Measurements from ENCODE around the gene HOXC6.
A peak's percentile ranks its signal among the peaks of the same experiment; 100 is the strongest.

The HOXC6 gene

DNA sequence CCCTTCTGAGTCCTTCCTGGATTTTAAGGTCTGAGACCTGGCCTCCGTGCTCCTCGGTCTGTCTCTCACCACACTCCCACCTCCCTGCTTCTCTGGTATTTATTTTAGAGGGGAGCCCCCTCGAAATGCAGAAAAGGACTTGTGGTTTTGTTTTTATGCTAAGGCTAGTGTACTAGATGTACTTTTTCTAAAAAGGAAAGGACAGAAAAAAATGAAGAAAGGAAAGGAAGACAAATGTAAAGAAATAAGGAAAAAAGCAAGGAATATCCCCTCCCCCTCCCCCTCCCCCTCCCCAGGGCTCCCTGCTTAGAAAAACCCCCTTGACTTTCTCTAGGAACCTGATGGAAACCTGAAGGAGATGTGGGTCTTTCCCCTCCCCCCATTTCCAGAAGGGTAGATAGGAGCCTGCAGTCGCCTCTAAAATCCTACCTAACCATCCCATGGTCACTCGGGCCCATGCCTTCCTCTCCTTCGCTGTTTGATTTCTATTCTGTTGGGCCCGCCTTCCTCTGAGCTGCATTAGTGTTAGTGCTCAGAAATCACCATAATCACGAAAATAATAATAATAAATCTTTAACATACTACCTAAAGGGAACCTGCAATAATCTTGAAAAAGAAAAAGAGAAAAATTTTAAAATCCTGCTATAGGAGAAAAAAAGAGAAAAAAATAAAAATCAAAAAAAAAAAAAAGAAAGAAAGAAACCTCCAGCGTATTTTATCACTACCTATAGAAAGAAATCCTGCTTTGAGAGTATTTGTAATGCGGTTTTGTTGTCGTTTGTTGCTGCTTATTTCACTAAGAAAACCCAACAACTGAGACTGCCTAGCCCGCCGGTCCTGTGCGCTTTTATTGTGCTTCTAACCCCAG lies 16.3 kb upstream of the HOXC6 start:
- Mint-ChIP-seq H3K36me3 (ENCODE audit: low read depth) (no peaks in the 10 kb centered on the region), H3K27ac (no peak overlapping the region), H3K4me3 (no peak overlapping the region), H3K4me1 (ENCODE audit: low read depth) (peaks cover 4% of the 10 kb centered on the region), H3K9me3 (no peaks in the 10 kb centered on the region), H3K27me3 (ENCODE audit: low read depth) (peaks cover 96% of the 10 kb centered on the region)
- DNase-seq (ENCODE audit: low spot score): no peak

GRCh38 chr12:54012631-54013409 lies 15.4 kb upstream of the HOXC6 start:
- Mint-ChIP-seq H3K36me3 (ENCODE audit: low read depth) (no peaks in the 10 kb centered on the region), H3K9me3 (no peaks in the 10 kb centered on the region), H3K27me3 (ENCODE audit: low read depth) (peaks cover 95% of the 10 kb centered on the region), H3K4me3 (no peak overlapping the region), H3K27ac (no peak overlapping the region), H3K4me1 (ENCODE audit: low read depth) (peaks cover 9% of the 10 kb centered on the region)
- no peak for DNase-seq (ENCODE audit: low spot score)

GRCh38 chr12:54014377-54015017 lies 13.7 kb upstream of the HOXC6 start:
- H3K27me3 Mint-ChIP-seq (ENCODE audit: low read depth): peaks cover 85% of the 10 kb centered on the region
- peak overlapping the region; percentile 29 for H3K4me3 Mint-ChIP-seq
- no peaks in the 10 kb centered on the region for H3K9me3 Mint-ChIP-seq
- no peaks in the 10 kb centered on the region for H3K36me3 Mint-ChIP-seq (ENCODE audit: low read depth)
- no peak for DNase-seq (ENCODE audit: low spot score)
- H3K27ac Mint-ChIP-seq: no peak overlapping the region
- H3K4me1 Mint-ChIP-seq (ENCODE audit: low read depth): peaks cover 10% of the 10 kb centered on the region

- H3K36me3 Mint-ChIP-seq (ENCODE audit: low read depth): no peaks in the 10 kb centered on the region
- peaks cover 85% of the 10 kb centered on the region for H3K27me3 Mint-ChIP-seq (ENCODE audit: low read depth)
- no peak overlapping the region for H3K27ac Mint-ChIP-seq
- peak overlapping the region; percentile 29 for H3K4me3 Mint-ChIP-seq
- no peak for DNase-seq (ENCODE audit: low spot score)
- peaks cover 10% of the 10 kb centered on the region for H3K4me1 Mint-ChIP-seq (ENCODE audit: low read depth)
- no peaks in the 10 kb centered on the region for H3K9me3 Mint-ChIP-seq
Observed at GRCh38 chr12:54015018-54015931, 13.0 kb upstream of the HOXC6 start.

- Mint-ChIP-seq H3K27me3 (ENCODE audit: low read depth) (peaks cover 85% of the 10 kb centered on the region), H3K4me3 (no peak overlapping the region), H3K27ac (no peak overlapping the region), H3K36me3 (ENCODE audit: low read depth) (no peaks in the 10 kb centered on the region), H3K4me1 (ENCODE audit: low read depth) (peaks cover 10% of the 10 kb centered on the region), H3K9me3 (no peaks in the 10 kb centered on the region)
- DNase-seq (ENCODE audit: low spot score): no peak
Observed at GRCh38 chr12:54016051-54016450, 12.2 kb upstream of the HOXC6 start.

DNA sequence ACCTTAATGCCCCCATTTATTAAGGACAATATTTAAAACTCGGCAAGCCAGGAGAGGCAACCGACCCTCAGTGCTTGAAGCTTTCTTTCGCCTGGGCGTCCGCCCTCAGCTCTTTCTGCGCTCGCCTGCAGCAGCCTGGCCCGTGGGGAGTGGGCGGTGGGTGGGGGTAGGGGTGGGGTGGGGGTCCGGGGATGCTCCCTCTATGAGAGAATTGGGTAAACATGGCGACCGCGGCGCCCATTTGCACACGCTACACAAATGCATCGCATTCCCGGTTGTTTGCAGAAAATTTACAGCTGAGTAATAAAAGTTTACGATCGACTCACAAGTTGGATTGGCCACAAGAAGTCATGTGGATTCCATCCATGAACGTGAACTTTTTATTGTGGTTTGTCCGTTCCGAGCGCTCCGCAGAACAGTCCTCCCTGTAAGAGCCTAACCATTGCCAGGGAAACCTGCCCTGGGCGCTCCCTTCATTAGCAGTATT lies 11.7 kb upstream of the HOXC6 start:
- H3K9me3 Mint-ChIP-seq: no peaks in the 10 kb centered on the region
- H3K27ac Mint-ChIP-seq: no peak overlapping the region
- no peaks in the 10 kb centered on the region for H3K36me3 Mint-ChIP-seq (ENCODE audit: low read depth)
- peaks cover 85% of the 10 kb centered on the region for H3K27me3 Mint-ChIP-seq (ENCODE audit: low read depth)
- no peak overlapping the region for H3K4me3 Mint-ChIP-seq
- H3K4me1 Mint-ChIP-seq (ENCODE audit: low read depth): peaks cover 8% of the 10 kb centered on the region
- DNase-seq (ENCODE audit: low spot score): no peak

GRCh38 chr12:54017027-54017788 lies 11.0 kb upstream of the HOXC6 start:
- H3K4me3 Mint-ChIP-seq: peak overlapping the region; percentile 87
- H3K27me3 Mint-ChIP-seq (ENCODE audit: low read depth): peaks cover 85% of the 10 kb centered on the region
- H3K9me3 Mint-ChIP-seq: no peaks in the 10 kb centered on the region
- H3K27ac Mint-ChIP-seq: no peak overlapping the region
- no peak for DNase-seq (ENCODE audit: low spot score)
- no peaks in the 10 kb centered on the region for H3K36me3 Mint-ChIP-seq (ENCODE audit: low read depth)
- H3K4me1 Mint-ChIP-seq (ENCODE audit: low read depth): peaks cover 8% of the 10 kb centered on the region

- H3K4me1 Mint-ChIP-seq (ENCODE audit: low read depth): peaks cover 8% of the 10 kb centered on the region
- H3K36me3 Mint-ChIP-seq (ENCODE audit: low read depth): no peaks in the 10 kb centered on the region
- H3K27me3 Mint-ChIP-seq (ENCODE audit: low read depth): peaks cover 85% of the 10 kb centered on the region
- no peaks in the 10 kb centered on the region for H3K9me3 Mint-ChIP-seq
- peak overlapping the region; percentile 31 for H3K27ac Mint-ChIP-seq
- DNase-seq (ENCODE audit: low spot score): peak; percentile 64
- peak overlapping the region; percentile 87 for H3K4me3 Mint-ChIP-seq
Observed at GRCh38 chr12:54017878-54018467, 10.3 kb upstream of the HOXC6 start.

GRCh38 chr12:54018468-54018984 lies 9.7 kb upstream of the HOXC6 start:
- H3K27me3 Mint-ChIP-seq (ENCODE audit: low read depth): peaks cover 85% of the 10 kb centered on the region
- no peaks in the 10 kb centered on the region for H3K9me3 Mint-ChIP-seq
- no peaks in the 10 kb centered on the region for H3K36me3 Mint-ChIP-seq (ENCODE audit: low read depth)
- no peak for DNase-seq (ENCODE audit: low spot score)
- peak overlapping the region; percentile 31 for H3K27ac Mint-ChIP-seq
- H3K4me3 Mint-ChIP-seq: peak overlapping the region; percentile 87
- peaks cover 8% of the 10 kb centered on the region for H3K4me1 Mint-ChIP-seq (ENCODE audit: low read depth)

DNA sequence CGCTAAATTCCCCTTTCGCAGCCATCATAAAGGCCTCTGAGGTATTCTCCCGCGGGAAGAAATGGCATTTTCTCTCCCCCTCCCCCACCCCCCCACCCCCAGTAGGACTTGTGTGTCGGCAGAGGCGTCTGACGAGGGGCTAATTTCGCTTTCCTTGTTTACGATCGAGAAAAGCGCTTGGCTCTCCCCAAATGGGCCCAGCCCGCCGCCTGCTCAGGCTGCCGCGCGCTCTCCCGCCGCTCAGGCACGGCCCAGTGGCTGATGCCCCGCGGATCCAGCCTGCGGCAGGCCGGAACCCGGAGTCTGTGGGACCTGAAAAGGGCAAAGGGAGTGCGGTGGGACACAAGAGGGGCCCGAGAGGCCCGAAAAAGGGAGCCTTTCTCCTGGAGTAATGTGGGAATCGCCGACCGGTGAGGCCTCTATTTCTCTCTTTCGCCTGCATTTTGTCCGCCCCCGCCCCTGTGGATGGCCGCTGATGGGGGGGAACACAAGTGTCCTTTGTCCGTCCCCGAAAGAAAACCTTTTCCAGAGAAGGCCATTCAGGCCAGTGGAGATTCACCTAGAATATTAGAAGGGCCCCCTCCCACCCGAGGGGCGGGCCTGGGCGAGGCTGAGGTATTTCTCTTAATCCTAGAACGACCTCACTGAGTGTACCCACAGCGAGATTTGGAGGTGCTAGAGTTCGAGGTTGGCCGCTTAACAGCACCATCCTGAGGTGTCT lies 9.0 kb upstream of the HOXC6 start:
- DNase-seq (ENCODE audit: low spot score): no peak
- H3K4me1 Mint-ChIP-seq (ENCODE audit: low read depth): peaks cover 8% of the 10 kb centered on the region
- H3K36me3 Mint-ChIP-seq (ENCODE audit: low read depth): no peaks in the 10 kb centered on the region
- H3K4me3 Mint-ChIP-seq: no peak overlapping the region
- no peaks in the 10 kb centered on the region for H3K9me3 Mint-ChIP-seq
- H3K27ac Mint-ChIP-seq: no peak overlapping the region
- peaks cover 84% of the 10 kb centered on the region for H3K27me3 Mint-ChIP-seq (ENCODE audit: low read depth)

DNA sequence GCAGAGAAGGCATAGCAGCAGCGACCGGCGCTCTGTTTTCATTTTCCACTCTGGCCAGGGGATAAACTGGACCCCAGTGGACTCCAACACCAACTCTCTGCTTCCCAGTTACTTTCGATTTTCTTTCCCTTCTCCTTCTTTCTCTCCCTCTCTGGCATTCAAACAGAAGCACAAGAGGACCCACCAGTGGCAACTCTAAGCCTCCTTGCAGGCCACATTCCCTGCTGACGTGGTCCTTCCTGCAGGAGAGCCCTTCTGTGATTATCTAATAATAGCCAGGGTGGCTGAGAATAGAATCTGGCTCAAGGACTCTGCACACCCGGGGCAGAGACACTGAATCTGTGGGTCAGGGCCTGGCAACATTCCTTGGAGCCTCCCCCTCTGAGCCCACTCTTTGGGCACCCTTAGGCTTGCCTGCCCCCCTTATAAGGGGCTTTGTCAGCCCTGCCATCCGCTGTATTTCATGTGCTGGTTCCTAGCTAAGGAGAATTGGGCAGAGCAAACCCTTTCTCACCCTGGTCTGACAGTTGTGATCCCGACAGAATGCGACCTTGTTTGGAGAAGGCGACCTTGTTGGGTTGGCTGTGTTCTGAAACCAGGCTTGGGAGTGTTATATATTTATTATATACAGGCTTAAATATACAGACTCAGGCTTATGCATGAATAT lies 8.2 kb upstream of the HOXC6 start:
- no peaks in the 10 kb centered on the region for H3K36me3 Mint-ChIP-seq (ENCODE audit: low read depth)
- H3K4me1 Mint-ChIP-seq (ENCODE audit: low read depth): peaks cover 8% of the 10 kb centered on the region
- H3K27me3 Mint-ChIP-seq (ENCODE audit: low read depth): peaks cover 84% of the 10 kb centered on the region
- no peak for DNase-seq (ENCODE audit: low spot score)
- no peaks in the 10 kb centered on the region for H3K9me3 Mint-ChIP-seq
- H3K4me3 Mint-ChIP-seq: peak overlapping the region; percentile 30
- H3K27ac Mint-ChIP-seq: no peak overlapping the region
